Caco-2 (cell line): ENCODE data around the gene MLH3. TPM values are rescaled to one million over a fixed set of nuclear protein-coding genes. Genes with fewer than 3 reads are reported as not detected.

Experiments used
- BruUV-seq: library from RNA; stranded (reverse); fragments of 400-500 nt; replicated peaks from 2 replicates; lab custom pipeline; 2021; lab: Mats Ljungman, UMichigan
- CTCF ChIA-PET: fragments of 300-600 bp; sonication (Branson Sonifier 250); formaldehyde crosslinking; loops from one replicate; lab custom pipeline; 2022; ENCODE audit warnings: antibody characterized with exemption; lab: Charles Lee
- POLR2A ChIA-PET: fragments of 300-600 bp; sonication (Branson Sonifier 250); formaldehyde crosslinking; loops from one replicate; lab custom pipeline; 2022; ENCODE audit warnings: antibody characterized with exemption; lab: Charles Lee
- DNase-seq, 2 experiments: peaks; one replicate each; pipeline versions ENCODE4 v3.0.0 to v3.0.0-alpha.2; 2020 to 2022
- H3K27me3 ChIP-seq: replicated peaks from 2 replicates; pipeline ENCODE4 v1.6.0; 2011; ENCODE audit warnings: low read length; ENCODE audit not compliant: control insufficient read depth, insufficient read depth
- H3K36me3 ChIP-seq: 2 replicates; pipeline ENCODE4 v1.5.1; 2011; ENCODE audit warnings: low read length; ENCODE audit not compliant: control insufficient read depth, insufficient read depth
- H3K4me1 ChIP-seq: fragments of 250-450 bp; sonication (Bioruptor Pico); 2 replicates; pipeline ENCODE4 v1.5.1; 2020; ENCODE audit warnings: mild to moderate bottlenecking
- H3K4me3 ChIP-seq: 2 replicates; pipeline ENCODE4 v1.5.1; 2011; ENCODE audit warnings: low read depth, mild to moderate bottlenecking, control low read depth, low read length
- H3K9me3 ChIP-seq: fragments of 250-450 bp; sonication (Bioruptor Pico); 2 replicates; pipeline ENCODE4 v1.5.1; 2020; ENCODE audit warnings: mild to moderate bottlenecking, moderate library complexity
- H3K27ac Mint-ChIP-seq: one replicate; pipeline ENCODE4 v1.8.0; 2022; ENCODE audit warnings: mixed read lengths; ENCODE audit not compliant: unreplicated experiment
- H3K27me3 Mint-ChIP-seq: one replicate; pipeline ENCODE4 v1.8.0; 2022; ENCODE audit warnings: mixed read lengths; ENCODE audit not compliant: insufficient read depth, unreplicated experiment
- H3K36me3 Mint-ChIP-seq: one replicate; pipeline ENCODE4 v1.8.0; 2022; ENCODE audit warnings: mild to moderate bottlenecking, mixed read lengths; ENCODE audit not compliant: insufficient read depth, unreplicated experiment
- H3K4me1 Mint-ChIP-seq: one replicate; pipeline ENCODE4 v1.8.0; 2022; ENCODE audit warnings: low read depth, mixed read lengths; ENCODE audit not compliant: unreplicated experiment
- H3K4me3 Mint-ChIP-seq: one replicate; pipeline ENCODE4 v1.8.0; 2022; ENCODE audit warnings: mild to moderate bottlenecking, moderate library complexity, mixed read lengths; ENCODE audit not compliant: unreplicated experiment
- H3K9me3 Mint-ChIP-seq: one replicate; pipeline ENCODE4 v1.8.0; 2022; ENCODE audit warnings: mixed read lengths; ENCODE audit not compliant: unreplicated experiment
- CTCF ChIP-seq, 2 experiments: fragments of 200-600 bp in 1 of 2; IDR thresholded peaks; 1 replicate in 1 of 2; 2 replicates in 1 of 2; pipeline versions ENCODE4 v1.5.1 to v1.8.0; 2011 to 2022; ENCODE audit warnings: antibody characterized with exemption in 1 of 2, control low read depth in 1 of 2, inconsistent platforms in 1 of 2, low read depth in 1 of 2, low read length in 1 of 2, mild to moderate bottlenecking in 1 of 2, moderate library complexity in 1 of 2; ENCODE audit not compliant: insufficient read depth in 1 of 2, severe bottlenecking in 1 of 2, unreplicated experiment in 1 of 2
- intact Hi-C: fragments of 100-400 bp; cut with micrococcal nuclease; formaldehyde crosslinking; loops from one replicate; pipeline ENCODE4 v1.10.0; 2022; ENCODE audit not compliant: unreplicated experiment
- total RNA-seq: library from RNA; stranded (reverse); gene quantifications from 2 replicates; pipeline ENCODE4 v1.2.3, GENCODE V29; 2022

Gene MLH3
- total RNA-seq, 1 experiment from 2014 or later = 24.5 TPM

- ChIA-PET CTCF (no interaction called here), POLR2A (interaction anchor here (0.6 kb wide), 1 partner anchor 25 kb away, joined by 3 read pairs; the partner anchor contains the start of gene EIF2B2)
- Histone ChIP-seq H3K36me3 (no peaks in the 10 kb centered on the region), H3K4me3 (no peak overlapping the region), H3K9me3 (no peaks in the 10 kb centered on the region), H3K27me3 (no peaks in the 10 kb centered on the region), H3K4me1 (peaks cover 46% of the 10 kb centered on the region)
- DNase-seq = no peak
- BruUV-seq = no TSS peak
- H3K27ac Mint-ChIP-seq = no peak overlapping the region
- intact Hi-C loops = no loop called here
- no peaks in the 10 kb centered on the region for H3K27me3 Mint-ChIP-seq
- H3K36me3 Mint-ChIP-seq = no peaks in the 10 kb centered on the region
- no peaks in the 10 kb centered on the region for H3K9me3 Mint-ChIP-seq
- H3K4me3 Mint-ChIP-seq = no peak overlapping the region
- peaks cover 15% of the 10 kb centered on the region for H3K4me1 Mint-ChIP-seq
- TF ChIP-seq CTCF (IDR thresholded peaks at IDR 0.05; ENCODE audit: insufficient read depth in 1 of 2, low read depth in 1 of 2, low read length in 1 of 2, severe bottlenecking in 1 of 2, unreplicated experiment in 1 of 2) = no peak
Measured at GRCh38 chr14:74977164-74977900, 73.9 kb downstream of the MLH3 start.

- H3K4me1 Mint-ChIP-seq = peaks cover 15% of the 10 kb centered on the region
- no peaks in the 10 kb centered on the region for H3K27me3 ChIP-seq
- BruUV-seq = no TSS peak
- no peaks in the 10 kb centered on the region for H3K9me3 ChIP-seq
- CTCF ChIA-PET = no interaction called here
- H3K27ac Mint-ChIP-seq = no peak overlapping the region
- no peaks in the 10 kb centered on the region for H3K36me3 ChIP-seq
- no peak for DNase-seq
- peaks cover 46% of the 10 kb centered on the region for H3K4me1 ChIP-seq
- no peak overlapping the region for H3K4me3 Mint-ChIP-seq
- H3K4me3 ChIP-seq = no peak overlapping the region
- no peak for TF ChIP-seq CTCF (IDR thresholded peaks at IDR 0.05; ENCODE audit: insufficient read depth in 1 of 2, low read depth in 1 of 2, low read length in 1 of 2, severe bottlenecking in 1 of 2, unreplicated experiment in 1 of 2)
- intact Hi-C loops = no loop called here
- no peaks in the 10 kb centered on the region for H3K27me3 Mint-ChIP-seq
- H3K9me3 Mint-ChIP-seq = no peaks in the 10 kb centered on the region
- H3K36me3 Mint-ChIP-seq = no peaks in the 10 kb centered on the region
- POLR2A ChIA-PET = interaction anchor here (0.6 kb wide), 1 partner anchor 26 kb away, joined by 3 read pairs; the partner anchor contains the start of gene EIF2B2
Measured at GRCh38 chr14:74976264-74977113, 74.8 kb downstream of the MLH3 start.

GRCh38 chr14:74975059-74975810 is 76.0 kb downstream of the MLH3 start:
- Mint-ChIP-seq H3K27me3 (no peaks in the 10 kb centered on the region), H3K36me3 (no peaks in the 10 kb centered on the region), H3K9me3 (no peaks in the 10 kb centered on the region), H3K27ac (no peak overlapping the region), H3K4me3 (no peak overlapping the region), H3K4me1 (peaks cover 15% of the 10 kb centered on the region)
- intact Hi-C loops = no loop called here
- no peak for TF ChIP-seq CTCF (IDR thresholded peaks at IDR 0.05; ENCODE audit: insufficient read depth in 1 of 2, low read depth in 1 of 2, low read length in 1 of 2, severe bottlenecking in 1 of 2, unreplicated experiment in 1 of 2)
- peaks cover 46% of the 10 kb centered on the region for H3K4me1 ChIP-seq
- ChIA-PET CTCF (interaction anchor here (0.9 kb wide), 1 partner anchor 30 kb away, joined by 3 read pairs; no protein-coding TSS in a partner anchor), POLR2A (interaction anchor here (0.7 kb wide), 1 partner anchor 94 kb away, joined by 6 read pairs; the partner anchor contains the start of gene ZC2HC1C)
- DNase-seq = no peak
- no peak overlapping the region for H3K4me3 ChIP-seq
- no peaks in the 10 kb centered on the region for H3K36me3 ChIP-seq
- H3K27me3 ChIP-seq = no peaks in the 10 kb centered on the region
- H3K9me3 ChIP-seq = no peaks in the 10 kb centered on the region
- BruUV-seq = no TSS peak
